Measurements from ENCODE around the gene ADAM15.

Gene ADAM15

DNA sequence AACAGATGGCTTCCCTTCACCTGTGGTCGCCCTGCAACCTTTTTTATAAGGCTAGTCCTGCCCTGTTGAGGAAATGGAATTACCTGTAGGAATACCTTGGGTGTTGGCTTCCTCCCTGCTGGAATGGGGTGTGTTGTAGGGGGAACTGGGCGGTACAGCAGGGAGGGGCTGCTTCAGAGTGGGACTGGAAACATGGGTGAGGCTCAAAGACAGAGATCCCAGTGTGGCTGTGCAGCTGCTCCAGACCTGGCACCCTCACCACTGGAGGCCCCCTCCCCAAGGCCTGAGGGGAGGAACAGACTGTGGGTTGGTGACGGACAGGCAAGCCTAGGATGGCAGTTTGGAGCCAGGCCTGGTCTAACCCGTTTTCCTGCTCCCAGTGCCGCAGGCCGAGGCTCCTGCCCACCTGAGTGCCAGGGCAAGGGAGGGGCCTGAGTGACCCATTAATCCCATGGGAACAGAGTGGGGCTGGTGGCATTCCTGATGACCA is 32.0 kb downstream of the ADAM15 start:
- H3K4me3 ChIP-seq (ENCODE audit: low read length) = no peak overlapping the region
- TF ChIP-seq, protein P1, sequence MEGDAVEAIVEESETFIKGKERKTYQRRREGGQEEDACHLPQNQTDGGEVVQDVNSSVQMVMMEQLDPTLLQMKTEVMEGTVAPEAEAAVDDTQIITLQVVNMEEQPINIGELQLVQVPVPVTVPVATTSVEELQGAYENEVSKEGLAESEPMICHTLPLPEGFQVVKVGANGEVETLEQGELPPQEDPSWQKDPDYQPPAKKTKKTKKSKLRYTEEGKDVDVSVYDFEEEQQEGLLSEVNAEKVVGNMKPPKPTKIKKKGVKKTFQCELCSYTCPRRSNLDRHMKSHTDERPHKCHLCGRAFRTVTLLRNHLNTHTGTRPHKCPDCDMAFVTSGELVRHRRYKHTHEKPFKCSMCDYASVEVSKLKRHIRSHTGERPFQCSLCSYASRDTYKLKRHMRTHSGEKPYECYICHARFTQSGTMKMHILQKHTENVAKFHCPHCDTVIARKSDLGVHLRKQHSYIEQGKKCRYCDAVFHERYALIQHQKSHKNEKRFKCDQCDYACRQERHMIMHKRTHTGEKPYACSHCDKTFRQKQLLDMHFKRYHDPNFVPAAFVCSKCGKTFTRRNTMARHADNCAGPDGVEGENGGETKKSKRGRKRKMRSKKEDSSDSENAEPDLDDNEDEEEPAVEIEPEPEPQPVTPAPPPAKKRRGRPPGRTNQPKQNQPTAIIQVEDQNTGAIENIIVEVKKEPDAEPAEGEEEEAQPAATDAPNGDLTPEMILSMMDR (conservative IDR thresholded peaks at IDR 0.05; ENCODE audit: low read length) = no peak
- no peak for DNase-seq (ENCODE audit: low read depth)

DNA sequence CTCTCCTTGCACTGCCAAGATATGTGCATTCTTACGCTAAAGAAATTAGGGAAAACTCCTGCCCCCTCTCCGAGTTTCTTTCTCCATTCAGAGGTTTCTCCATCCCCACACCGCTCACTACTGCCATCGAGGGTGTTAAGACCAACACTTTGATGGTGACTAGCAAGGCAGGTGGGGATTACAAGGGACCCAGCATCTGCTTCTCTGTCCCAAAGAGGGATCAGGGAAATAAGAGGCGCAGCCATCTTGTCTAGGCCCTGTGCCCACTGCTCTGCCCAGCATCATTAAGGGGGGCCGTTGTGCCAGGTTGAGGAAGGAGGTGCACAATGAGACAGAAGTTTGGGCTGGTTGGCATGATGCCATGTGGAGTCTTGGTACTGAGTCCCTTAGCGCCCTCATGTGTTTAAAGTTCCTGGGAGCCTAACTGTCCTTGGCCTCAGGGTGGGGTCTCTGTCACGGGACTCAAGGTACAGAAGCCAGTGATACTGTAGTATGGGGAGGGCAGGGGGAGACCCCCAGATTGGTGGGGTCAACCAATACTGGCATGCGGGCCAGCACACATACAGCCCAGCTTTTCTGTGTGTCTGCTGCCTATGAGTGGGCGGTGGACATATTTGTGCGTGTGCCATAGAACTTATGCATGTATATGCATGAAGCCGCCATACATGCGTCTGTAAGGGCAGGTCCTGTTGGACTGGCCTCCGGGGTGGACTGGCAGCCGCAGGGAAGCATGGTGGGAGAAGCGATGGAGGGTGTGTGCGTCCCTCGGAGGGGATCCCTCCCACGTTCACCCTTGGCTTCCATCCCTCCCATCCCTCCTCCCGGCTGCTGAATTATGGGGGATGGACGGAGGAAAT is 33.0 kb downstream of the ADAM15 start:
- H3K4me3 ChIP-seq (ENCODE audit: low read length) = peak overlapping the region; percentile 86
- DNase-seq (ENCODE audit: low read depth) = peak; percentile 26
- TF ChIP-seq, protein P1 (conservative IDR thresholded peaks at IDR 0.05; ENCODE audit: low read length) = peak; percentile 30

DNA sequence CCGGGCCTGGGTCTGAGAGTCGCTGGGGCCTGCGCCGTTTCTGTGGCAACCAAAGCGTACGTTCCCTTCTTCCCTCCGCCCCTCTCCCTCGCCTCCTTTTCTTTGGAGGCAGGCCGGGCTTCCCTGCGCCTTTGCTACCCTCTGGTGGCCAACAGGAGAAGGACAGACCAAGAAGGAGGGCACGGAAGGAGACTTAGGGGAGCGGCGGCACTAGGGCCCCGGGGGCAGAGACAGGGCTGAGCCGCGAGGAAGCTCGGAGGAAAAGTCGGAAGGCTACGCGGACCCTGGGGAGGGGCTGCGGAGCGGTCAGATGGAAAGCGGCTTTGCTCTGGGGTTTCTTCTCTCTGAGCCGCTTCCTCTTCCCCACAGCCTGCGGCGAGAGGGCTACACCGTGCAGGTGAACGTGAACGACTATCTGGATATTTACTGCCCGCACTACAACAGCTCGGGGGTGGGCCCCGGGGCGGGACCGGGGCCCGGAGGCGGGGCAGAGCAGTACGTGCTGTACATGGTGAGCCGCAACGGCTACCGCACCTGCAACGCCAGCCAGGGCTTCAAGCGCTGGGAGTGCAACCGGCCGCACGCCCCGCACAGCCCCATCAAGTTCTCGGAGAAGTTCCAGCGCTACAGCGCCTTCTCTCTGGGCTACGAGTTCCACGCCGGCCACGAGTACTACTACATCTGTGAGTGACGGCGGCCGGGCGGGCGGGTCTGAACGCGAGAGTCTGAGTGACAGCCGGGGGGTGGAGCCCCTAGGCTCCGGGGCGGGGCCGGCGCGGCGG is 33.8 kb downstream of the ADAM15 start:
- peak; percentile 89 for DNase-seq (ENCODE audit: low read depth)
- H3K4me3 ChIP-seq (ENCODE audit: low read length) = peak overlapping the region; percentile 86
- TF ChIP-seq, protein P1 (conservative IDR thresholded peaks at IDR 0.05; ENCODE audit: low read length) = peak; percentile 83

DNA sequence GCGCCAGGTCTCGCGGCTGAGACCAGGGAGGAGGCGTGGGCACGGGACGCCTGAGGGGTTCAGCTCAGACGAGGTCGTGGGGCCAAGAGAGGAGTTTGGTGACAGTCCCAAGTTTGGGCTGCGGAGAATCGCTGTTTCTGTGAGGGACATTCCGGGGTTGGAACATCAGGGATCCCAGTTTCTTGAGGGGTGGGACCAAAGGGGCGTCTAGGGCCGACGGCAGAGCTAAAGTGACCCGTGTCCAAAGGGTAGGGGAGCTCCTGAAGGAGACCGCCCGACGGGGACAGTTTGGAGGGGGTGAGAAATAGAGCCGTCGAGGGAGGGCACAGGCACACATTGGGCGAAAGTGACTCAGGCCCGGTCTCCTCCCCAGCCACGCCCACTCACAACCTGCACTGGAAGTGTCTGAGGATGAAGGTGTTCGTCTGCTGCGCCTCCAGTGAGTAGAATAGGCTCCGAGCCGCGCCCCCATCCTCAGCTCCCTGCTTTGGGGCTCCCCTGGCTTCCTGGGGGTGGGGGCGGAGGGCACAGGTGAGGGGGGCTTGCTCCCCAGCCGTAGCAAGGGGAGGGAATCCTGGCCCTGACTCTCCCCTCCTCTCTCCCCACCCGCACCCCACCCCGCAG is 34.5 kb downstream of the ADAM15 start:
- no peak for DNase-seq (ENCODE audit: low read depth)

DNA sequence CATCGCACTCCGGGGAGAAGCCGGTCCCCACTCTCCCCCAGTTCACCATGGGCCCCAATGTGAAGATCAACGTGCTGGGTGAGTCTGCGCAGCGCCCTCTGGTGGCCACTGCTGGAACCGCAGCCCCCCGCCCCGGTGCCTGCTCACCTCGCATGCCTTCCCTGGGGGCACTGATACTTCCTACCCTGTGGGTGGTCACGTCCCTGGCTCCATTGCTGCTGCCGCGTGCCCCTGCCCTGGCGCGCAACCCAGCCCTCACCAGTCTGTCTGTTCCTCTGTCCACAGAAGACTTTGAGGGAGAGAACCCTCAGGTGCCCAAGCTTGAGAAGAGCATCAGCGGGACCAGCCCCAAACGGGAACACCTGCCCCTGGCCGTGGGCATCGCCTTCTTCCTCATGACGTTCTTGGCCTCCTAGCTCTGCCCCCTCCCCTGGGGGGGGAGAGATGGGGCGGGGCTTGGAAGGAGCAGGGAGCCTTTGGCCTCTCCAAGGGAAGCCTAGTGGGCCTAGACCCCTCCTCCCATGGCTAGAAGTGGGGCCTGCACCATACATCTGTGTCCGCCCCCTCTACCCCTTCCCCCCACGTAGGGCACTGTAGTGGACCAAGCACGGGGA is 35.1 kb downstream of the ADAM15 start:
- TF ChIP-seq, protein P1 (conservative IDR thresholded peaks at IDR 0.05; ENCODE audit: low read length) = peak; percentile 77
- no peak overlapping the region for H3K4me3 ChIP-seq (ENCODE audit: low read length)

More for the DNA sequence above, 34.5 kb downstream of the ADAM15 start:
- peak overlapping the region; percentile 86 for H3K4me3 ChIP-seq (ENCODE audit: low read length)
- TF ChIP-seq, protein P1 (conservative IDR thresholded peaks at IDR 0.05; ENCODE audit: low read length) = no peak

DNA sequence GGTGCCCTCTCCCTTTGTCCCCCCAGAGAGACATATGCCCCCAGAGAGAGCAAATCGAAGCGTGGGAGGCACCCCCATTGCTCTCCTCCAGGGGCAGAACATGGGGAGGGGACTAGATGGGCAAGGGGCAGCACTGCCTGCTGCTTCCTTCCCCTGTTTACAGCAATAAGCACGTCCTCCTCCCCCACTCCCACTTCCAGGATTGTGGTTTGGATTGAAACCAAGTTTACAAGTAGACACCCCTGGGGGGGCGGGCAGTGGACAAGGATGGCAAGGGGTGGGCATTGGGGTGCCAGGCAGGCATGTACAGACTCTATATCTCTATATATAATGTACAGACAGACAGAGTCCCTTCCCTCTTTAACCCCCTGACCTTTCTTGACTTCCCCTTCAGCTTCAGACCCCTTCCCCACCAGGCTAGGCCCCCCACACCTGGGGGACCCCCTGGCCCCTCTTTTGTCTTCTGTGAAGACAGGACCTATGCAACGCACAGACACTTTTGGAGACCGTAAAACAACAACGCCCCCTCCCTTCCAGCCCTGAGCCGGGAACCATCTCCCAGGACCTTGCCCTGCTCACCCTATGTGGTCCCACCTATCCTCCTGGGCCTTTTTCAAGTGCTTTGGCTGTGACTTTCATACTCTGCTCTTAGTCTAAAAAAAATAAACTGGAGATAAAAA is 35.9 kb downstream of the ADAM15 start:
- no peak for DNase-seq (ENCODE audit: low read depth)
- no peak overlapping the region for H3K4me3 ChIP-seq (ENCODE audit: low read length)
- TF ChIP-seq, protein P1 (conservative IDR thresholded peaks at IDR 0.05; ENCODE audit: low read length) = no peak

More for the DNA sequence above, 35.1 kb downstream of the ADAM15 start:
- peak; percentile 37 for DNase-seq (ENCODE audit: low read depth)
